Stimulated activated CD8-positive, alpha-beta memory T cell treated with anti-CD3 and anti-CD28 coated beads, Interleukin-12 subunit alpha, Interleukin-12 subunit beta, amount 100 ng/mL, for 1 hour (primary cell): ENCODE results near the gene RAMP1.

Experiments
- DNase-seq: peaks from one replicate; pipeline ENCODE4 v3.0.0-alpha.2; 2020; ENCODE audit warnings: low read depth

The RAMP1 gene

DNA sequence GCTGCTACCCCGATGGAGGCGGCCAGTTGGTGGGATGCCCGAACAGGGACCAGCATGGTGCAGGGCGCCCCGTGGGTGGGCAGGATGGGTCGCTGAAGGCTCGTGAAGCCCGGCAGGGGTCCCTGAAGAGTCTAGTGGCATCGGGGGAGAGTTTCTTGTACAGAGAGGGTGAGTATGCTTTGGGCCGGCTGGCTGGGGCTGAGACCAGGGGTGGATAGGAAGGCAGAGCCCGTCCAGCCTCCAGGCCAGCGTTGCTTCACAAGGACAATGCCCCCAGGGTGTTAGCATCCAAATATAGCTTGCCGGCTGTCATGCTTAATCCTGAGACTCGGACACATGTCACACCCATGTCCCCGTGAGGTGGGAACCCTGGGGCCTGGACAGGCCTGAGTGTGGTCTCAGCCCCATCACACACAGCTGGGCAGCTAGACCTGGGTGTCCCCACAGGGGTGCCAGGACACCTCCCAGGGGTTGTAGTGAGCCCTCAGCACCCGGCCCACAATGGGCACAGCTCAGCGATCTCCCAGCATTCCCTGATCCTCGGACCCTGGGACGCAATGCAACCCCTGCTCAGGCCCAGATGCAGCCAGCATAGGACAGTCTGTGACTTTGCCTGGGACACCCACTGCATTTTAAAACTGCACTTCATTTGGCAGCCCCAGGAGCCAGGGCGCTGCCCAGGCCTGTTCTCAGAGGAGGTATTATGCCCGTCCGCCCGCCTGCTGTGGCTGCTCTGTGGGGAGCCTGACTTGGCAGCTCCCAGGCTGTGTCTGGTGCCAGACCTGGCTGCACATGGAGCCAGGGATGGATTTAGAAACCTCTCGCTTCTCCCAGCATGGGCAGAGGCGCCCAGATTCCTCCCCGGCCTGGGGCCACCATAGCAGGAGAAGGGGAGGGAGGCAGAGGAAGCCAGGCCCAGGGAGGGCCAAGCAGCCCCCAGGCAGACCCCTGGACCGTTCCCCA lies 36.4 kb downstream of the RAMP1 start:
- no peak for DNase-seq

DNA sequence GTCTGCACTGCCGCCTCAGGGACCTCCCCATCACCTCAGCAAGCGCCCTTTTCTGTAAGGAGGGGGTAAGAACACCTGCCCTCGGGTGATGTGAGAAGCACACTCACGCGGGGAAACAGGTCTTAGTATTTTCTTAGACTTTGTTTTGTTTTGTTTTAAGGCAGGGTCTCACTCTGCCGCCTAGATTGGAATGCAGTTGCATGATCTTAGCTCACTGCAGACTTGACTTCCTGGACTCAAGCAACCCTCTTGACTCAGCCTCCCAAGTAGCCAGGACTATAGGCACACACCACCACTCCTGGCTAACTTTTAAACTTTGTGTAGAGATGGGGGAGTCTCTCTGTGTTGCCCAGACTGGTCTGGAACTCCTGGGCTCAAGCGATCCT lies 37.1 kb downstream of the RAMP1 start:
- DNase-seq, result no peak

DNA sequence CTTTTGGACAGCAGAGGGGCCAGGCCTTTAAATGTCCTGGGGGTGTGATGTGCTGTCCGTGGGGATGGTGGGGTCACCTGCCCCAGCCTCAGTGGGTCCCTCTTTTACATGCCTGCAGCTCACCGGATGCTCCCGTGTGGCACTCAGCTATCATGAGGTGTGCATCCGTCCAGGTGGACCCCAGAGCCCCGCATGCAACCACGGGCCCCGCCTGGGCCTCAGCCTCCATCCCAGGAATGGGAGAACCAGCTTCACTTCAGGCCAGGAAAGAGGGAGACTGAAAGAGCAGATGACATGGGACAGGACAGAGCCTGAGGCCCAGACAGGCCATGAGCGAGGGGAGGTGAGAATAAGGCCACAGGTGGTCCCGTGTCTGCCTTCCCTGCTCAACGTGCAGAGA lies 37.5 kb downstream of the RAMP1 start:
- no peak for DNase-seq

DNA sequence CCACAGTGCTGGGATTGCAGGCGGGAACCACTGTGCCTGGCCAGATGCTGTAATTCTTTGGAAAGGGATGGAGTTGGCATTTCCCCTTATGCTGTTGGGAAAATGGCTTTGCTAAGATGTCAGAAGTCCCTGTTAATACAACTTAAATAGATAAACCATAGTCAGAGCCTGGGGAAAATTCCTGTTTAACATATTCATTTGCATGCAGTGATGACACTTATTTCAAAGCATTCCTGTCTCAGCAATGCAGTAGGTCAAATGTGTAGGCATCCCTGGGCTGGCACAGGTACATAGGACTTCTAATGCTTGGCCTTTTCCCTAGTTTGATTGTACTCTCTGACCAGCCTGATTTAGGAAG lies 38.6 kb downstream of the RAMP1 start:
- no peak for DNase-seq

DNA sequence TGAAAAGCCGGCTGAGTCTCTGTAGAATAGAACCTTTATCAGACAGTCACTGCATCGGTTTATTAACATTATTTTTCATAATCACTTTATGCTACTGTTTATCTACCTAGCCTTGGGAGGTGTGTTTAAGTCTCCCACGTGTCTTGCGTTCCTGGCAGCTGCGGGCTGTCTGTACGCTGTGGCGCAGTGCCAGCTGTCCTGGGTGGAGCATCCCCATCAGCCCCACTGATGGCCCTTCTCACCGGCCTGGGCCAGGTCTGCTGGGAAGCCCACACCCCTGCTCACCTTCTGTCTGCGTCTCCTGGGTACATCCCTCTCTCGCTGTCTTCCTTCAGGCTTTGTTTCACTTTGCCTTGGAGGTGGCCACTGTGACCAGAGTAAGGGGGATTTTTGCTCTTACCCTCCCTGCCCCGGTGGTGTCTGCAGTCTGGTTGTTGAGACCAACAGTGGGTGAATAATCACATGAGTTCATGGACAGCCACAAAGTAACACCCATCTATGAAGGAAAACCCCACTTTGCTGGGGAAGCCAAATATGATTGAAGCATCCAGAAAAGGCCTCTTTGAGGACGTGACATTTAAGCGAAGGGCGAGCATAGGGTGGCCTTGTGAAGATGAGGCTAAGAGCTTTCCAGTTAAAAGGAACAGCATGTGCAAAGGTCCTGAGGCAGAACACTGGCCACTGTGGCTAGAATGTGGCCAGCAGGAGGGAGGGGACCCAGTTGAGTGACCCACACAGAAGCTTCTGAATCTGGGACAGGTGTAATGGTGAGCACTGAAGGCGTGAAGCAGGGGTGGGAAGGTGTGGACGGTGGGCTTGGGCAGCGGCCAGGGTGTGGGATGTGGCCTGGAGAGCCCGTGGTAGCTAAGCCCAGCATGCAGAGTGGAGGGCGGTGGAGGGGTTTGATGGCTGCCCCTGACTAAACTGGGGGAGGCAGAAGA lies 41.7 kb downstream of the RAMP1 start:
- no peak for DNase-seq

DNA sequence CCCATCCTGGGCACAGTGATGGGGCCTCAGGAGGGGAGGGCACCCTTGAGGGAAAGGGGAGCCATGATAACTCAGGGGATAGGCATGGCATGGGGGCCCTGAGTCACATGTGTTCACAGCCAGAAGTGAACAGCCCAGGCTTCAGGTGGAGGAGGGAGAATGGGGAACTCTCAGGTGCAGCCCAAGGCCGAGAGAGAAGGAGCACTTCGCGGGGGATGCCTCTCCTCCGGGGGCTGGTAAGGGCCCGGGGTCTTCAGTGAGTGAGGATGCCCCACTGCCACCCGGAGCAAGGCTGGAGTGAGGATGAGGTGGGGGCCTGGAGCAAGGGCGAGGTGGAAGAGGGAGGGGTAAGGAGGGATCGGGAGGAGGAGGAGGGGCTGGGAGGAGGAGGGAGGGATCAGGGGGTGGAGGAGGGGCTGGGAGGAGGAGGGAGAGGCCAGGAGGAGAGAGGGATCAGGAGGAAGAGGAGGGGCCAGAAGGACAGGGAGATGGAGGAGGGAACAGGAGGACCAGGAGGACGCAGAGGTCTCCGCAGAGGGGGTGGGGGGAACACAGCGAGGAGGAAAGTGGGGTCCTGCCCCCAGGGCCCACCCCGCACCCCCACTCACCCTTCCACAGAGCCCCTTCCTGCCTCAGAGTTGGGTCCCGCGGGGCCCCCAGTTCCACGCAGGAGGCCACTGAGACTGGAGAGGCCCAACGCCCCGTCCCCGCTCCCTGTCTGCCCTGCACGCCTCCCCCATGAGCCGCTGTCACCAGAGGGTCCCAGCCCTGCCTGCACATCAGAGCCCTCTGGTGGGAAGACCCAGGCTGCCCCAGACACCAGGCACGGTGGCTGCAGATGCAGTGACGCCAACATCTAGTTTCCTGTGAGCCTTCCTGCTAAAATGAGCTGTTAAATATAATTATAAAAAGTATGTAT lies 42.8 kb downstream of the RAMP1 start:
- DNase-seq, result no peak

DNA sequence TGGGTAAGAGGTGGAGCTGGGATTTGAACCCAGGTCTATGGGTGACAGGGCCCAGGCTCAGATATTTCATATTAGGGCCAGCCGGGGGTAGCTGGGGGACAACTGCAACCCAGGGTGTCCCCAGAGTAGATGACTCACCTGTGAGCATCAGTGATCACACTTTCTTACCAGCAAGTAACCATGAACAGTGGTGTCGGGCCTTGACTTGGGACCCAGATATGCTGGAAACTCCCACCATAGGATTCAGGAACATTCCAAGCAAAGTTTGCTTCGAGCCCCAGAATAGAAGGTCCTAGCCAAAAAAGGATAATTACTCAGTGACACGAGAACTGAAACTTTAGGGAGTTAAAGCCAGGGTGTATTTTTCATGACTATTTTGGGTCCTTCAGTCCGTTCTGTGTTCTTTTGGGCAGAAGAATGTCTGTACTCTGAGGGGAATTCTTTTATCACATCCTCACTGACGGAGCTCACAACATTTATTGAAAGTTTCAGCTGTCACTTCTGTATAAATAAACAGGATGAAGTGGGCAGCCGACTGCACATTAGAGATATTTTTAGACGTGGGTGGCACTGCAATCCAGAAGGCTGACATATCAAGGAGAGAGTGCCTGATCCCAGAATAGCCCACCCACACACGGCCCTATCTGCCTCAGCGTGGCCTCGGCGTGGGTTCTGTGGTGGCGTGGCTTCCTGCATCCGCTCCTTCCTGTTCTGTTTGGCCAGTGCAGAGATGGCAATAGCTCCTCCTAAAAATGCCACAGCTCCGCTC lies 45.6 kb downstream of the RAMP1 start:
- no peak for DNase-seq

DNA sequence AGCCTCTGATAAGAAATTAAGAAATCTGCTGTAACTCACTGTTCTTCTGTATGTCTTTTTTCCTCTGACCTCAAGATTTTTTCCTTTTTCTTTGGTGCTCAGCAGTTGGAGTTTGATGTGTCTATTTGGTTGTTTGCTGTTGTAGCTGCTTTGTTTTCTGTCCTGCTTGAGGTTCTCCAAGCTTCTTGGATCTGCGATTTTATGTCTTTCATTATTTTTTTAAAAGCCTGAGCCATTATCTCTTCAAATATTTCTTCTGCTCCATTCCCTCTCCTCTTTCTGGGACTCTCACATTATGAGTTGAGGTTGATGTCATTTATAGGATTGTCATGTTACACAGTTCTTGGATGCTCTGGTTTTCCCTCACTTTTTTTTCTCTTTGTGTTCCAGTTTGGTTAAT lies 47.7 kb downstream of the RAMP1 start:
- no peak for DNase-seq

DNA sequence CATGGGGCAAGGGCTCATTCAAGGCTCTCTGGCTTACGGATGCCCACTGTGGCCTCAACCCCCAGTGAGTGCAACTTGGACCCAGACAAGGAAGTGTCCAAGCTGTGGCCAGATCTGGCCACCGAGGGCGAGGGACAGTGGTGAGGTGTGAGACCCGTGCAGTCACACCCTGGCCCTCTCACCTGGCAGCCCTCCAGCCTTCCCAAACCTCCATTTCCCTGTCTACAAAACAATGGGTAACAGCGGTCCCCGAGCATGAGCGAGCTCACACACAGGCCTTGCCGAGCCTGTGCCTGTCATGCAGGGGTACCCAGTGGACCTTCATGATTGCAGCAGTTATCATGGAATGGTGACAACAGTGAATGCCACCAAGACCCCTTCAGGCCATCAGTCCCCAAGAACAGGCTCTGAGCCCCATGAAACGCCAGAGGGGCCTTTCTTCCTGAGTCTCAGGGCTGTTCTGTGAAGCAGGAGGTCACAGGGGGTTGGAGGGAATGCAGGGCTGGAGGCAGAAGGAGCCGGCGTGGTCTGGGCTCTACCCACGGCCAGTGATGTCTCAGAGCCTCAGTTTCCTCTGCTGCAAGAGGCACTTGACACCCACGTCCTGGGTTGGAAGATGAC lies 49.8 kb downstream of the RAMP1 start:
- no peak for DNase-seq

DNA sequence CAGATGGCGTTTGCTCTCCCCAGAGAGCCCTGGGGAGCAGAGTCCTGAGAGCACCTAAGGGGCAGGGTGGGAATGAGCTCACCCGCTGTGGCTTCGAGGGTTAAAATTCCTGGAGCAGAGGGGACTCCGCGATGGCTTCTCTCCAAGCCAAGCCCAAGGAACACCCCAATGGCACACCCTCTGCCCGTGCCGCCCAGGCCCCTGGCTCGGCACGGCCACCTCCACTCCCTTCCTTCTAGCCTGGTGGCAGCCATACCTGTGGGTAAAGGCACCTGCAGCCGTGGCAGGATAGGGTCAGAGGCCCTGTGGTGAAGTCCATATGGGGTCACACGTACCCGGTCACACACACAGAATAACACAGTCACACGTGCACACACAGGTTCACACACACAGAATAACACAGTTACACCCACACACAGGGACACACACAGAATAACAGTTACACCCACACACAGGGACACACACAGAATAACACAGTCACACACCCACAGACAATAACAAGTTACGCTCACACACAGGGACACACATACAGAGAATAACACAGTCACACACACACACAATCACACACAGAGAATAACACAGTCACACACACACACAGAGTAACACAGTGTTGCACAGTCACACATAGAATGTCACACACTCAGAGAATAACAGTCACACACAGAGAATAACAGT lies 50.5 kb downstream of the RAMP1 start:
- DNase-seq, result no peak

DNA sequence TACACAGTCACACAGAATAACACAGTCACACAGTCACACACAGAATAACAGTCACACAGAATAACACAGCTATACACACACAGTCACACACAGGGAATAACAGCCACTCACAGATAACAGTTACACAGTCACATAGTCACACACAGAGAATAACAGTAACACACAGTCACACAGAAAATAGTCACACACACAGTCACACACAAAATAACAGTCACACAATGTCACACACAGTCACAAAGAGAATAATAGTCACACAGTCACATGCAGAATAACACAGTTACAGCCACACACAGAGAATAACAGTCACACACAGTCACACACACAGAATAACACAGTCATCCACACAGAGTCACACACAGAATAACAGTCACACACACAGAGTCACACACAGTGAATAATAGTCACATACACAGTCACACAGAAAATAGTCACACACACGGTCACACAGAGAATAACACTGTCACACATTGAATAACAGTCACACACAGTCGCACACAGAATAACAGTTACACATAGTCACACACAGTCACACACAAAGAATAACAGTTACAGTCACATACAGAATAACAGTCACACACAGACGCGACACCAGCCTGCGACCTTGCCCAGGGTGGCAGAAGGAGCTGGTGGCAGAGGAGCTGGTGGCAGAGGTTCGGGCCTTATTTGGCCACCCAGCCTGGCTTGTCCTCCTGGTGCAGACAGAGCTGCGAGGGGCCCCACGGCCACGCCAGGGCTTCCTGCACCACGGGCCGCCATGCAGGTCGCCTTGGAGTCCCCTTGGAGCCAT lies 51.3 kb downstream of the RAMP1 start:
- DNase-seq, result no peak

DNA sequence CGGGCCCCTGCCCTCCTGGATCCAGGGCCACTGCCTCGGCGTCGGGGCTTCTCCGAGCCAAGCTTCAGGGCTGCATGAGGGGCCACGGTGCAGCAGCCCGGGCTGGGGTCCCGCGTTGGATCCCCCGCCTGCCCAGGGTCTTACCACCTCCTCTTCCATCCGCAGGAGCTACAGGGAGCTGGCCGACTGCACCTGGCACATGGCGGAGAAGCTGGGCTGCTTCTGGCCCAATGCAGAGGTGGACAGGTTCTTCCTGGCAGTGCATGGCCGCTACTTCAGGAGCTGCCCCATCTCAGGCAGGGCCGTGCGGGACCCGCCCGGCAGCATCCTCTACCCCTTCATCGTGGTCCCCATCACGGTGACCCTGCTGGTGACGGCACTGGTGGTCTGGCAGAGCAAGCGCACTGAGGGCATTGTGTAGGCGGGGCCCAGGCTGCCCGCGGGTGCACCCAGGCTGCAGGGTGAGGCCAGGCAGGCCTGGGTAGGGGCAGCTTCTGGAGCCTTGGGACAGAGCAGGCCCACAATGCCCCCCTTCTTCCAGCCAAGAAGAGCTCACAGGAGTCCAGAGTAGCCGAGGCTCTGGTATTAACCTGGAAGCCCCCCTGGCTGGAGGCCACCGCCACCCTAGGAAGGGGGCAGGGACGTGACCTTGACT lies 52.1 kb downstream of the RAMP1 start:
- no peak for DNase-seq

DNA sequence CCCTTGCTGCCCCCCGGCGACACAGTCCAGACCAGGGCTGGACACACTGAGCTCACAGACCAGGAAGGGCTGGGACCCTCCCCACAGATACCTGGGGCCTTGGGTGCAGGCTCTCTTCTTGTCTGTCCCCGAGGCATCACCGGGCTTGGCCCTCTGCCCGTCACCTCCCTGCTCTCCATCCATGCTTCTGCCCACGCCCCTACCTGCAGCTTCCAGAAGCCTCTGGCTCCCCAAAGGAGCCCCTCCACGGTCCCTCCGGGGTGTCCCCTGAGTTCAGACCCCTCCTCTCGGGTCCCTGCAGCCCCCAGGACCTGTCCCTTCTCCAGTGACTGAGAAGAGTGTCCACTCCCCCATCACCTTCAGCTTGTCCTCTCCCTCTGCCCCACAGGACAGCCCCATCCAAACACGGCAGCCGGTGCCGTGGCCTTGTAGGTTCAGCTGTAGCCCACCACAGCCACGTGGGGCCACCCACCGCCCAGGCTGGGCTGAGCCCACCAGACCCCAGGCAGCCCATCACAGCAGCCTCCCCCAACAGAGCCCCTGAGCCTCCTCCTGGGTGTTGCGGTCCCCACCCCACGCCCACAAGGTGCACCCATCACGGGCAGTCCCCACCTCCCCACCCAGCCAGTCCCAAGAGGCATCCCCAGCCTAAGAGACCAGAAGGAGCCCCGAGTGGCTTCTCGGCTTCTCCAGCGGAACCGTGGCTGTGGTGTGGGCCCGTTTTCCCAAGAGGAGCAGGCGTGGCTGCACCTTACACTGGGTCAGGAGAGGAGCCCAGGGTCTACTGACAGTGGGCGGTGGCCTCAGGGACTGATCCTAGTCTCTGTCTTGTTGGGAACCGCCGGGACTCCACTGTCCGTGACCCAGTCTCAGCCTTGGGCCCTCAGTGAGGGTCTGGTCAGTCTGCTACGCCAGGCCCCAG lies 53.1 kb downstream of the RAMP1 start:
- no peak for DNase-seq

DNA sequence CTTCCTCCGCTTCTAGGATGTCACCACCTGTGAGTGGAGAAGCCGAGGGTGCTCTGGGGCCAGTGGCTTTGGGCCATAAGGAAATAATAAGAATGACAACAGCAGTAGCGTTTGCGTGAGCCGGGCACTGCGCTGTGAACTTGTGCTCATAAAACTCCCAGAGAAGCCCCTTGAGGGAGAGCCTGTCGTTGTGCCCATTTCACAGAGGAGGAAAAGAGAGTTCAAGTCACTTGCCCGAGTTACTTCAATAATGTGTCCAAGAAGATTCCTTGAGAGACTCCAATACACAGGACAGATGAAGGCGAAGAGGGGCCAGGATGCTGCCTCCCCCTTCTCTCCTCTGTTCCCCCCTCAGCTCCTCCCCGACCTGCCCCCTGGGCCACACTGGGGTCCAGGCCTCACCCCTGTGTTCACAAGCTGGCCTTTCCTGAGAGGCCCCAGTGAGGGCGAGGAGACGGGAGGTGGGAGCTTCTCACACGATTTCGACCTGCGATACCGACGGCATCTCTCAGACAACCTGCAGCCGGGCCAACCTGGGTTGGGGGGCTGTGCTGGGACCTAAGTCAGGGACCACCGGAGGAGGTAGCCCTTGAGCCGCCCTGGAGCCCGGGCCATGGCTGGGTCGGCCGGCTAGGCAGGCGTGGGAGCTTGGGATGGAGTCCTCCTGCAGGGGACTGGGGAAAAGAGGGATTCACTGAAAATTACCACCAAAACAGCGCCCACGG lies 53.9 kb downstream of the RAMP1 start:
- DNase-seq, result no peak

DNA sequence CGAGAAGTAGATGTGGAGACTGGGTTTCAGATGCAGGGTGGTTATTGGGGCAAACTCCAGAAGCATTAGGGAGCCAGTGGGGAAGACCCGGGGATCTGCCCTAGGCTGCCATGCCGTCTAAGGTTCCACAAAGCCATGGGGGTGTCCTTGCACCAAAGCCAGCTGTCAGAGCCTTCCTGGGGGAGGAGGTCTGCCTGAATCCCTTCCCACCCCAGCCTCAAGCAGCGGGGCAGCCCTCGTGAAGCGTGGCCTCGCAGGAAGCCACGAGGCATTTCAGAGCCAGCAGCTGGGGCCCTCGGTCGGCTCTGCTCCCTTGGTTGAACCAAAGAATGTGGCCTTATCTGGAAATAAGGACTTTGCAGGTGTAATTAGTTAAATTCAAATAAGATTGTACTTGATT lies 56.2 kb downstream of the RAMP1 start:
- no peak for DNase-seq

DNA sequence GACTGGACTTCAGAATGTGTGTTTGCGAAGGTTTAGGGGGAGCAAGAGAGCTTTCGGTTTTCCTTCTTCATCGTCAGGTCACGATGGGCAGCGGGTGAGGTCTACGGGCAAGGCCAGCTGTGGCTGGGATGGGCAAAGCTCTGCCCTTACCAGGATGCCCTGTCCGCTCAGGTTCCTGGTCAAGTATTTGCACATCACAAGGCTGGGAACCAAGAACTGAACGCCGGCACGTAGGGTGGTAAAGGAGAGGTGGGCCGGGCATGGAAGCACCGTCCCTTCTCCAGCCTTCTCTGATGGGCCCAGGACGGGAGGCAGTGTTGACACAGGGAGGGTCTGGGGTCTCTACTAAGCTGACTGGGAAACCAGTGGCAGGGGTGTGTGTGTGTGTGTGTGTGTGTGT lies 56.9 kb downstream of the RAMP1 start:
- DNase-seq, result no peak
